GM18505 (cell line): ENCODE measurements around the gene CHID1.

Experiments
- ATAC-seq: cut with Tn5 transposase; IDR thresholded peaks from one replicate; pipeline ENCODE4 v1.9.1; 2021; ENCODE audit not compliant: unreplicated experiment
- POLR2A ChIP-seq: IDR thresholded peaks from 4 replicates; pipeline ENCODE4 v1.6.1; 2011; ENCODE audit warnings: borderline replicate concordance; ENCODE audit not compliant: insufficient read depth, insufficient read length; ENCODE audit errors: extremely low read depth

The CHID1 gene

GRCh38 chr11:858053-858761 lies 52.4 kb downstream of the CHID1 start:
- TF ChIP-seq POLR2A = no peak
- ATAC-seq = no peak

- ATAC-seq = no peak
- no peak for TF ChIP-seq POLR2A
These were observed 54.2 kb downstream of the CHID1 start for GRCh38 chr11:856397-856796.

- no peak for ATAC-seq
- no peak for TF ChIP-seq POLR2A
These were observed 54.8 kb downstream of the CHID1 start for GRCh38 chr11:855796-856195.

DNA sequence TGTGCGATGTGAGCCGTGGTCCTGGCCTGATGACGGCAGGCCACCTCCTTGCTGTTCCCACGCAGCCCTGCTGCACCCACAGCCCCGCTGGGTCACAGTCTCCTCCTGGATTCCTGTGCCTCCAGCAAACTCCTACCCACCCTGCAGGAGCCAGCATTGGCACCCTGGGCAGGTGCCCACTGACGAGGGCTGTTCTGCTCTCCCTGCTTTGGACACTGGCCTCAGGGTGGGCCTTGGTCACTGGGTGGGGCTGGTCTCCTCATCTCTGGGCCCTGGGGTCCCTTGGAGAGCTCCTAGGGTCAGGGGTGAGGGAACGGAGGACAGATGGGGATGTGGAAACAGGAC lies 55.3 kb downstream of the CHID1 start:
- no peak for TF ChIP-seq POLR2A

DNA sequence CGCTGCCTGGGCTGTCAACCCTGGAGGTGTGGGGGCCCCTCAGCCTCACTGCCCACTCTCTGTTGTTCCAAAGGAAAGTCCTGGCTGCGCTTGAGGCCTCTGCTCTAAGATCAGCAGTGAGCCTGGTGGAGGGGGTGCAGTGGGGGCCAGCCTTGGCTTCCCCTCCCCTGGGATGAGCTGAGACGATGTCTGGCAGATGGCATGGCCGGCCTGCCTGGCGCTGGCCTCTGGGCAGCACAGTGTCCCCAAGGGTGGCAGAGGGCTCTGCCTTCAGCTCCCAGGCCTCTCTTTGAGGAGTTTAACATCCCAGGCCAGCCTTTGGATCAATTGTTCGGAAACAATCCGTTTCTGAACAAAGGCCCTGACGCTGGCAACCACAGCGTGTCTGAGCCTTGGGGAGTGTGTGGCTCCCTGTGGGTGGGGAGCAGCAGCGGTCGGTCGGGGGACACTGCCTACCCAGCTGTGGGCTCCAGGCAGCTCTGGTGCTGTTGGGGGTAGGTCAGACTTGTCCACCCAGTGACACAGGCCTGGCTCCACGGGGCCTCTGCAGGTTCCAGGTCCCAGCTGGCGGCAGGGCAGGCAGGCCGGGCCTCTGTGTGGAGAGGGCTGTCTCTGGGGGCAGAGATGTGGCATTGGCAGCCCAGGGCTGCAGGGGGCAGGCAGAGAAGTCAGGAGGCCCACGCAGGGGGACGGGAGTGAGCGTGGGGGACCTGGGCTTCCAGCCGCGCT lies 55.8 kb downstream of the CHID1 start:
- no peak for ATAC-seq
- no peak for TF ChIP-seq POLR2A

More for the DNA sequence above, 55.3 kb downstream of the CHID1 start:
- no peak for ATAC-seq

DNA sequence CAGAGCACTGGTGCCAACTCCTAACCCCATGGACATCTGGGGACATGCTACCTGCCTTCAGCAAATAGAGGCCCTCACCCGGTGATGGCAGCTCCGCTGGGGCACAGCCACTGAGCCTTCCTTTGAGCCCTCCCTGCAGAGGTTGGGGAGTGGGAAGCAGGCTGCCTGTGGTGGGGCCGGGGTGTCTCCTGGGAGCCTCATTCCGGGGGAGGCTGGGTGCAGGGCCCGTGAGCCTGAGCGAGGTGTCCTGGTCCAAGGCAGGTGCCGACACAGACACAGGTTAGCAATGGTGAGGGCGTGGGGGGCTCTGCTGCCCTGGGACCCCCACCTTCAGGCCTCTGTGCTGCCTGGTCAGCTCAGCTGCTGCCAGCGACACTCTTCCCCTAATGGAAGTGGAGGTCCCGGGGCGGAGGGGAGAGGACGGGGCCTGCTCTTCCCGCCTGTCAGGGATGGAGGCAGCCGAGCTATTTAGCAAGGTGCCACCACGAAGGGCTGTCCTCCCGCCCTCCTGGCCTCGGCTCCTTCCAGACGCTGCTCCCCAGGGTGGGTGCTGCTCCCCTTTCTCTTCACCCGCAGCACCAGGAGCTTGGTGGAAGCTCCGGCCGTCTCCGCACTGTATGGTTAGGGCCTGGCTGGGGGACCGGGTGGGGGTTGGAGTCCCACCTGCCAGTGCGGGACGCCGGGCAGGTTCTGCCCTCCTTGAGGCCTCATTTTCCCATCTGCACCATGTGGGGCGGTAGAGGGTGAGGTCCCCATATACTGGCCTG lies 56.7 kb downstream of the CHID1 start:
- ATAC-seq = no peak

DNA sequence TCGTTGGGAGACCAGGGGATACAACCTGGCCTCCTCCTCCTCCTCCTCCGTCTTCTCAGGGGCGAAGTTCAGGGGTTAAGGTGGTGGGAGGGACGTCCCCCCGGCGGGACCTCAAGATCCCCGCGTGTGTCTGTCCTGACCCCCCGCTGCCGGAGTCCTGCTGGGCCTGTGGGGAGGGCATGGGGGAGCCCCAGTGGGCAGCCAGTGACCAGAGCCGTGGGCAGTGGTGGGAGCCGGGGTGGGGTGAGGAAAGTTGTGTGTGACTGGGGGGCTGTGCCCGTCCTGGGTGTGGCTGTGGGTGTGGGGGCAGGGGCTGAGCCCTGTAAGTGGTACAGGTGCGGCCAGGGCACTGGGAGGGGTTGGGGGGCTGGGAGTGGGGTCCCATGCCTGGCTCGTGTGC lies 57.8 kb downstream of the CHID1 start:
- no peak for TF ChIP-seq POLR2A
- ATAC-seq = no peak

More for the DNA sequence above, 56.7 kb downstream of the CHID1 start:
- TF ChIP-seq POLR2A = no peak

- ATAC-seq = no peak
These were observed 59.5 kb downstream of the CHID1 start for GRCh38 chr11:850775-851763.

DNA sequence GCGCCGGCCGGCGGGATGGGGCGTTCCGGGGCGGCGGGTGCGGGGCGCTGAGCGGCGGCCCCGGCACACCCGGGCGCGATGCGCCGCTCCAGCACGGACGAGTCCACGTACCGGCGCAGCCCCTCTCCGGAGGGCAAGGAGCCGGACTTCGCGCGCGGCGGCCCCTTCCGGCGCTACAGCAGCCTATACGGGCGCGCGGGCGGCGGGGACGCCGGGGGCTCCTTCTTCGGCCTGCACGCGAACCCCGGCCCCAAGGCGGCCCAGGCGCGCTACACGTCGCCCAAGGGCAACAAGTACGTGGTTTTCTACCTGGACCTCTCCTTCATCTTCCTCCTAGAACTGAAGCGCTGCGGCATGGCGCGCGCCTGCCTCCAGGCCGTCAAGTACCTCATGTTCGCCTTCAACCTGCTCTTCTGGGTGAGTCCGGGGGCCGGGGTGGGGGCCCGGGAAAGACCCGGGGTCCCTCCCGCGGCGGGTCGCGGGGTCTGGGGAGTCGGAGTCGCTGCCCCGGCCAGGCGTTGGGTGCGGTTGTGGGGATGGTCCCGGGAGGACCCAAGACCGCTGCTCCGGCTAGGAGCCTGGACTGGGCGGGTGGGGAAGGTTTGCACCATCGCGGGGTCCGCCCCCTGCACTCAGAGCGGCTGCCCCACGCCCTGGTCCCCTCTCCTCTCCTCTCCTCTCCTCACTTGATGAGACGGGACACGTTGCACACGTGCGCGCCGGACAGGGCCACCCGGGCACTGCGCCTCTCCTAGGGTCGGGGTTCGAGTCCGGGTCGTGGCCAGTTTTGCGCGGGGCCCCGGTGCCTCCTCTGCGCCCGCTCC lies 60.4 kb downstream of the CHID1 start:
- no peak for ATAC-seq
- no peak for TF ChIP-seq POLR2A

More at GRCh38 chr11:850775-851763, 59.5 kb downstream of the CHID1 start:
- no peak for TF ChIP-seq POLR2A

DNA sequence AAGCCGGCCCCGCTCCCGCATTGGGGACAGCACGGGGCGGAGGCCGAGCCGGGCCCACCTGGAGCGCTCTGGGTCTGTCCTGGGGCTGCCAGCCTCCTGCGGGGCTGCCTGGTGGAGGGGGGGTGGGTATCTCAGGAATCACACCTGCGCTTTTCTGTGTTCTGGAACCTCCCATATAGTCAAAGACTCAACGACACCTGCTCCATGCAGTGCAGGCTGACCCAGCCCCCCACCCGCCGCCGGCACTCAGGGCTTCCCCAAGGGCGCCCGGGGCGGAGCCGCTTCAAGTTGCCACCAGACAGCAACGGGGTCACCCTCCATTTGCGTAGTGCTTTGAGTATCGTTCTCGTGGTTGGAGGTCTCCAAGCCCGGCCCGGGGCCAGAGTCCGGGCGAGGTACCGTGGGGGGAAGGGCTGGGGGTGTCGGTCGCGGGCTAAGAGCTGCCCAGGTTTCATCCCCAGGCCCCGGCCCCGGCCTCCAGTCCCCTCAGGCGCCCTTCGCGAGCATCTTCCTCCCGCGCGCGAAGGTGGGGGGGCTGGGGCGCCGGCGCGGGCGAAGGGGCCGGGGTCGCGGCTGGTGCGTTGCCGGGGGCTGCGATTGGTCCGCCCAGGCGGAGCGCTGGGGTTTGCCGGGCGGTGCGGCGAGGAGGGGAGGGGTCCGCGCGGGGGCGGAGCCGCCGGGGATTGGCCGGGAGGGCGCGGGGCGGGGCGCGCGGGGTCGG lies 61.3 kb downstream of the CHID1 start:
- ATAC-seq = no peak
- no peak for TF ChIP-seq POLR2A

GRCh38 chr11:848380-848931 lies 62.2 kb downstream of the CHID1 start:
- no peak for ATAC-seq
- TF ChIP-seq POLR2A = no peak
